HG02623 (cell line): ENCODE data around the gene MKI67.

ENCODE experiments used
- ATAC-seq: cut with Tn5 transposase; IDR thresholded peaks from one replicate; pipeline ENCODE4 v1.9.1; 2021; ENCODE audit warnings: moderate library complexity; ENCODE audit not compliant: unreplicated experiment

MKI67 gene

GRCh38 chr10:128086003-128086863, 40.0 kb downstream of the MKI67 start:
- no peak for ATAC-seq

DNA sequence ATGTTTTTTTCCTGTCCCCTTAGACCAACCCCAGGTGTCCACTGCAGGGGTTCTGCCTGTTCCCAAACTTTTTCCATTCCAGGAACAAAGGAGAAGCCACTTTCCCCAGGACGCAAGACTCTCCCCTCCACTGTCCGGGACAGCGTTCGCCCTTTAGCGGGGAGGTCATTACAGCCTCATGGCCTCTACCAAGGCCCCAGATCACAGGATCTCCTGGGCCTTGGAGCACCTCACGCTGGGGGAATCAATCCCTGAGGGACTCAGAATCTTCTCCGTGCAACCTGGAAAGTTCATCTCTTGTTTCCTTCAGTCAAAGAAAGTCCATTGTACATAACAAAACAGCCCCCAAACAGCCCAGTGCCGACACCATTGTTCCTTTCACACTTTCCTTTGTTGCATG, 41.2 kb downstream of the MKI67 start:
- no peak for ATAC-seq

GRCh38 chr10:128084364-128084763, 41.9 kb downstream of the MKI67 start:
- ATAC-seq, result no peak

- no peak for ATAC-seq
These were observed 42.9 kb downstream of the MKI67 start for GRCh38 chr10:128083191-128083895.

DNA sequence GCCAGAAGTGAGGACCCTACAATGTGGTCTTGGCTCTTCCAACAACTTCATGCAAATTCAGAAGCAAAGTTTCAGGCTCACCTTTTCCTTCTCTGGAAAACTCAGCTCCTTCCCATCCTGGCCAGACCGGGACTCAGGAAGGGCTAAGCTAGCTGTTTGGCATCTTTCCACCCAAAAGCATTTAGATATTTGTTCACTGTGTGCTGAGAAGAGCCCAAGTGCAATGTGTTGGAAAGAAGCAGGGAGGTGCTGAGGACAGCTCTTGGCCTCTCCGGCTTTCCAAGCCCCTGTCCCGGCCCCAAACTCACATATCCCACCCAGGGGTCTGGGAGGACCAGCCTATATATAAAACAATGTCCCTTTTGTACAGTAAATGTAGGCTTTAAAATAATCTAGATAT, 44.5 kb downstream of the MKI67 start:
- ATAC-seq, result no peak

- ATAC-seq, result no peak
These were observed 45.0 kb downstream of the MKI67 start for GRCh38 chr10:128081222-128081621.

GRCh38 chr10:128080641-128081040, 45.6 kb downstream of the MKI67 start:
- ATAC-seq, result no peak

- ATAC-seq, result no peak
These were observed 46.0 kb downstream of the MKI67 start for GRCh38 chr10:128080231-128080630.

- ATAC-seq, result peak; percentile 50
These were observed 47.9 kb downstream of the MKI67 start for GRCh38 chr10:128078136-128078969.

DNA sequence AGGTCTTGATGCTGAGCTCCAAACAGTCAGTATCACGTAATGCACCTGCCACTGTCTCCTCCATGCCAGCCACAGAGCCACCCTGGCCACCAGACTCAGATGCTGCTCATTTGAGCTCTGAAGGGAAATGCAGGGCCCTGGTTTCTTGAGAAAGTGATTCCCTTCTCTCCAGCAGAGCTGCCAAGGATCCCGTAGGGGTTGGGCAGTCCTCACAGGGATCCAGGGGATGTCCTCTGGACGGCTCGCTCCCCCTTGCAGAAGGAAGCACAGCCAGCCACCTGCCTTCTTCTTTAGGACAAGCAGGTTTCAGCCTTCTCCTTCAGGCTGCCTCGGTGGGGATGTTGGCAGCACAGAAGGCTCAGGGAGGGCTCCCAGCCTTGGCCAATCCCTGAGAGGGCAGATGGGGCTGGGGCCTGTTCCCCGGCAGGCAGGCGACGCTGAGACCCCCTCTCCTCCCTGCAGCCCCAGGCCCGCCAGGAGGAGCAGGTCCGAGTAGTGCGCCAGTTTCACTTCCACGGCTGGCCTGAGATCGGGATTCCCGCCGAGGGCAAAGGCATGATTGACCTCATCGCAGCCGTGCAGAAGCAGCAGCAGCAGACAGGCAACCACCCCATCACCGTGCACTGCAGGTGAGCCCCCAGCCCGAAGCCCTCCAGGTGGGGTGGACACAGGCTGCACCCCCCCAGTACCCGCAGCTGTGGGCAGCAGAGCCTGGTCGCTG, 48.9 kb downstream of the MKI67 start:
- no peak for ATAC-seq

- ATAC-seq, result no peak
These were observed 51.6 kb downstream of the MKI67 start for GRCh38 chr10:128074589-128074988.

- no peak for ATAC-seq
These were observed 52.3 kb downstream of the MKI67 start for GRCh38 chr10:128073890-128074289.

GRCh38 chr10:128072941-128073645, 53.1 kb downstream of the MKI67 start:
- ATAC-seq, result no peak

GRCh38 chr10:128072046-128072445, 54.2 kb downstream of the MKI67 start:
- no peak for ATAC-seq

GRCh38 chr10:128071417-128071782, 54.8 kb downstream of the MKI67 start:
- no peak for ATAC-seq

- no peak for ATAC-seq
These were observed 55.4 kb downstream of the MKI67 start for GRCh38 chr10:128070721-128071416.

- ATAC-seq, result no peak
These were observed 56.1 kb downstream of the MKI67 start for GRCh38 chr10:128070161-128070560.

- no peak for ATAC-seq
These were observed 56.7 kb downstream of the MKI67 start for GRCh38 chr10:128069351-128070051.
